Stimulated activated CD8-positive, alpha-beta memory T cell treated with anti-CD3 and anti-CD28 coated beads, Interleukin-4, amount 100 ng/mL, for 48 hours (primary cell): ENCODE data around the gene INTS4.
"Not testable (repeated sequence)": the region's sequence is repeated elsewhere in the genome, so short reads cannot be mapped to it uniquely, and the experiment has no call there.

ENCODE experiments used
- DNase-seq: peaks from one replicate; pipeline ENCODE4 v3.0.0-alpha.2; 2020

INTS4 gene

GRCh38 chr11:77994434-77995362, at the start of gene INTS4:
INTS4 (minus strand) TSS chr11:77994668; CDS start chr11:77994643, 25 bp downstream.
- DNase-seq = peak; percentile 97

GRCh38 chr11:78041843-78042440, 47.5 kb upstream of the INTS4 start:
- no peak for DNase-seq

- DNase-seq = not testable (repeated sequence)
Measured at GRCh38 chr11:78041380-78041719, 46.9 kb upstream of the INTS4 start.

- no peak for DNase-seq
Measured at GRCh38 chr11:78040691-78041379, 46.4 kb upstream of the INTS4 start.

- DNase-seq = peak; percentile 67
Measured at GRCh38 chr11:78039919-78040671, 45.6 kb upstream of the INTS4 start.

GRCh38 chr11:78039391-78039918, 45.0 kb upstream of the INTS4 start:
- no peak for DNase-seq

- no peak for DNase-seq
Measured at GRCh38 chr11:78038697-78039313, 44.3 kb upstream of the INTS4 start.

- no peak for DNase-seq
Measured at GRCh38 chr11:78037825-78038620, 43.6 kb upstream of the INTS4 start.

GRCh38 chr11:78037056-78037455, 42.6 kb upstream of the INTS4 start:
- no peak for DNase-seq

GRCh38 chr11:78036313-78036712, 41.8 kb upstream of the INTS4 start:
- DNase-seq = no peak

- DNase-seq = no peak
Measured at GRCh38 chr11:78034623-78035022, 40.2 kb upstream of the INTS4 start.

GRCh38 chr11:78033040-78033439, 38.6 kb upstream of the INTS4 start:
- no peak for DNase-seq

- no peak for DNase-seq
Measured at GRCh38 chr11:78032090-78032489, 37.6 kb upstream of the INTS4 start.

GRCh38 chr11:78031629-78032028, 37.2 kb upstream of the INTS4 start:
- no peak for DNase-seq

- no peak for DNase-seq
Measured at GRCh38 chr11:78030429-78031325, 36.2 kb upstream of the INTS4 start.

- not testable (repeated sequence) for DNase-seq
Measured at GRCh38 chr11:78028423-78028822, 34.0 kb upstream of the INTS4 start.

- no peak for DNase-seq
Measured at GRCh38 chr11:78027759-78028158, 33.3 kb upstream of the INTS4 start.

- no peak for DNase-seq
Measured at GRCh38 chr11:78025378-78025777, 30.9 kb upstream of the INTS4 start.

GRCh38 chr11:78023426-78023825, 29.0 kb upstream of the INTS4 start:
- no peak for DNase-seq
